Ovary (tissue), 9 donors: ENCODE results near the gene CISD3. TPM values are rescaled to one million over a fixed set of nuclear protein-coding genes. Genes with fewer than 3 reads are reported as not detected.

Experiments
- DNase-seq, 5 donors: peaks; one replicate each; pipeline ENCODE4 v3.0.0-alpha.2; 2019 to 2020
- H3K27ac ChIP-seq, 2 donors: fragments of 200-600 bp; one replicate each; pipeline versions ENCODE4 v1.5.1 to v1.8.0; 2019 to 2022
- H3K27me3 ChIP-seq: fragments of 200-600 bp; one replicate; pipeline ENCODE4 v1.8.0; 2022
- H3K36me3 ChIP-seq: fragments of 200-600 bp; sonication (generic); one replicate; pipeline ENCODE4 v1.5.1; 2019
- H3K4me1 ChIP-seq: one replicate; pipeline ENCODE4 v1.8.1; 2013; ENCODE audit warnings: mild to moderate bottlenecking, moderate library complexity; ENCODE audit not compliant: insufficient read depth
- H3K4me3 ChIP-seq: fragments of 200-600 bp; sonication (generic); one replicate; pipeline ENCODE4 v1.5.1; 2017
- H3K9me3 ChIP-seq, 2 donors: fragments of 200-600 bp in 1 of 2; sonication (generic) in 1 of 2; one replicate each; pipeline versions ENCODE4 v1.5.1 to v1.8.1; 2013 to 2019; ENCODE audit warnings: mild to moderate bottlenecking in 1 of 2, moderate library complexity in 1 of 2
- EP300 ChIP-seq: sonication (generic); formaldehyde crosslinking; IDR thresholded peaks from one replicate; pipeline ENCODE4 v1.6.1; 2017; ENCODE audit warnings: antibody characterized with exemption
- POLR2A ChIP-seq: fragments of 450-650 bp; IDR thresholded peaks from one replicate; pipeline ENCODE4 v1.6.1; 2017; ENCODE audit warnings: antibody characterized with exemption, mild to moderate bottlenecking, moderate library complexity
- WGBS, 3 donors: extraction: QIAGEN DNeasy Blood & Tissue Kit in 1 of 3; methylation state at CpG; one replicate each; pipeline versions ENCODE4 v1.1.5 to v1.1.7; 2013 to 2017; 5-methylcytosine and 5-hydroxymethylcytosine counted together
- intact Hi-C, 4 donors: fragments of 100-400 bp; cut with DNase I; formaldehyde crosslinking; loops; one replicate each; pipeline versions ENCODE4 v1.11.0 to v1.15.1; 2022 to 2023
- polyA plus RNA-seq, 2 donors: library from polyadenylated mRNA; stranded (reverse); fragments of 200-250 nt in 1 of 2; fragments of 350-450 nt in 1 of 2; fragmentation: Illumina TruSeq in 1 of 2; extraction: RNeasy Lipid Tissue Mini Kit (QIAGEN cat#74804) in 1 of 2; gene quantifications; one replicate each; pipeline ENCODE4 v1.2.3, GENCODE V29; 2013 to 2014
- total RNA-seq, 7 donors: library from RNA; depleted of rRNA in 2 of 7; stranded (reverse); fragments of >200 nt in 2 of 7; fragmentation: NEBNext Ultra II Directional in 3 of 7; extraction: Animal tissue kit (Norgen Biotek cat#: 25700) in 3 of 7; gene quantifications; one replicate each; pipeline versions ENCODE4 v1.1.0 to v1.2.4, GENCODE V29; 2016 to 2023
- TF ChIP-seq, protein P1 (sequence below), 3 donors: fragments of 450-650 bp in 2 of 3; fragments of 200-600 bp in 1 of 3; IDR thresholded peaks; one replicate each; pipeline versions ENCODE4 v1.5.1 to v1.8.0; 2016 to 2022; ENCODE audit warnings: antibody characterized with exemption in 3 of 3, mild to moderate bottlenecking in 1 of 3
- donor health status: DM: no; HTN: no; CAD: no; lungs with moderate emphysema.
- donor health status: DM: no; HTN: no; CAD: no.
- donor health status: Bipolar disorder and iron deficiency.
- donor health status: DM: yes; HTN: yes; CAD: no.
- donor health status: DM: no; HTN: no; CAD: no.
- donor health status: DM: yes; HTN: yes; CAD: no.

CISD3 gene
- total and polyA plus RNA-seq, 9 donors = 6.2 to 31.1 (median 19.7) TPM

DNA sequence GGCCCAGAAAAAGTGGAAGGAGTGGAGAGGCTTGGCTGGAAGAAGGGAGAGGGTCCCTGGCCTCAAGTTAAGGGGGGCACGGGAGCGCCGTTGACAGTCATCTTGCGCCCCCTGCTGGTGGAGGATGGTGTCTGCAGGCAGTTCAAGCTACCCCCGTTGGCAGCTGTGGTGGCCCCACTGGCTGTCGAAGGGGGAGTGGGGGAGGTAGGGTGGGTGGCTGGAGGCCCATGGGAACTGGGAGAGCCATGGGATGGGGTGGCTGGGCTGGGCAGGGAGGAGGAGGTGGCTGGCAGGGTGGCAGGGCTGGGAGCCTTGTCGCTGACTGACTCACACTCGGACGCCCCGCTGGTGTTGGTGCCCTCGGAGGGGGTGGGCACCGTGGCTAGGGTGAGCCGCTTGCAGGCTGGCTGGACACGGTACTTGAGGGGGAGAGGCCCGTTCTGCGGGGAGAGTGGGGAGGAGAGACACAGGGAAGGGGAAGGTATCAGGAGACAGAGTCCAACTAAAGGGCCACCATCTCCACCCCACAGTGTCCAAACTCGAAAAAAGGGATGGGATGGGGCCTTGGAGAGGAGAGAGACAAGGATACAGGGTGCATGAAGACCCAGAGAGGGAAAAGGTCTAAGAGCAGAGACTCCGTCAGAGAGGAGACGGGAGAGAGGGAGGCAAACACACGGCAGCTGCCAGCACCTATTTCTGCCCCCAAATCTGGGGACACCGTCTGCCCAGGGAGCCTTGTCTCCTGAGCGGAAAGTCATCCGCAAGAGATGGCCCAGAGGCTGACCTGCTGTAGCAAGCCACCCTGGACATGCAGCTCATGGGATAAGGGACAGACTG lies 5.2 kb downstream of the CISD3 start:
- no peak overlapping the region for H3K27ac ChIP-seq
- H3K36me3 ChIP-seq = no peaks in the 10 kb centered on the region
- no peaks in the 10 kb centered on the region for H3K9me3 ChIP-seq
- H3K27me3 ChIP-seq = no peaks in the 10 kb centered on the region
- intact Hi-C loops = loop anchor here (5.0 kb wide), 1 partner anchor 58 kb away; no protein-coding TSS in a partner anchor
- peaks cover 6% of the 10 kb centered on the region for H3K4me1 ChIP-seq
- peak in 4 of 5 donors; percentile 76 to 81 (median 78) for DNase-seq
- no peak overlapping the region for H3K4me3 ChIP-seq
- WGBS, 3 donors = 44 to 47% (median 45%) methylated on average over 23 of the region's 23 CpGs
- no peak for TF ChIP-seq EP300
- TF ChIP-seq, protein P1, sequence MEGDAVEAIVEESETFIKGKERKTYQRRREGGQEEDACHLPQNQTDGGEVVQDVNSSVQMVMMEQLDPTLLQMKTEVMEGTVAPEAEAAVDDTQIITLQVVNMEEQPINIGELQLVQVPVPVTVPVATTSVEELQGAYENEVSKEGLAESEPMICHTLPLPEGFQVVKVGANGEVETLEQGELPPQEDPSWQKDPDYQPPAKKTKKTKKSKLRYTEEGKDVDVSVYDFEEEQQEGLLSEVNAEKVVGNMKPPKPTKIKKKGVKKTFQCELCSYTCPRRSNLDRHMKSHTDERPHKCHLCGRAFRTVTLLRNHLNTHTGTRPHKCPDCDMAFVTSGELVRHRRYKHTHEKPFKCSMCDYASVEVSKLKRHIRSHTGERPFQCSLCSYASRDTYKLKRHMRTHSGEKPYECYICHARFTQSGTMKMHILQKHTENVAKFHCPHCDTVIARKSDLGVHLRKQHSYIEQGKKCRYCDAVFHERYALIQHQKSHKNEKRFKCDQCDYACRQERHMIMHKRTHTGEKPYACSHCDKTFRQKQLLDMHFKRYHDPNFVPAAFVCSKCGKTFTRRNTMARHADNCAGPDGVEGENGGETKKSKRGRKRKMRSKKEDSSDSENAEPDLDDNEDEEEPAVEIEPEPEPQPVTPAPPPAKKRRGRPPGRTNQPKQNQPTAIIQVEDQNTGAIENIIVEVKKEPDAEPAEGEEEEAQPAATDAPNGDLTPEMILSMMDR (IDR thresholded peaks at IDR 0.05) = peak; percentile 67 to 91 (median 90)

DNA sequence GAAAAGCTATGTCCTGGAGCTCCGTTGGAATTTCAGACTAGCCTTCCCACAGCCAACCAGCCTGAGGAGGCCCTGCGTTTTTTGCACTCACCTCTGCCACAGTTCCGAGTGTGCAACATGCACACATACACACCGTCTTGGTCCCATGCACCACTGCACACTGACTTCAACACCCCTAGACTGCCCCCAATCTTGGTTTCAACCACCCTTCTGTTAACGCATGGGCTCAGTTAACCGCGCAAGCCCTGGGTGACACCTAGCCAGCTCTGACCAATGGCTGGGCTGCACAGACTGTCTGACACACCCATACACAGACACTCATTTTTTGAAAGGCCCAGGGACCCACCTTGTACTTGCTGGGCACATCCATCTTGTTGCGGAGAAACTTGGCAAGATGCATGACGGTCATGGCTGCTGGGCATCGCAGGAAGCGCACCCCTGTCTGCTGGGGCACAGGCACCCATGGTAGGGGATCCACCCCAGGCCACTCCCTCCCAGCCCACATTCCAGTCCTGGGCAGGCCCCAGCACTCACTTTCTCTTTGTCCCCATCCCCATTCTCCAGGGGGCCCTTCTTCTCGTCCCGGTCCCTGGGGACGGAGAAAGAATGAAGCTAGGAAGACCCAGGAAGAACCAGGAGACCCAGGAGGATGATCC lies 8.0 kb downstream of the CISD3 start:
- no peak for DNase-seq
- Histone ChIP-seq H3K4me3 (no peak overlapping the region), H3K4me1 (peaks cover 14% of the 10 kb centered on the region), H3K27ac (no peak overlapping the region), H3K36me3 (no peaks in the 10 kb centered on the region), H3K9me3 (no peaks in the 10 kb centered on the region), H3K27me3 (no peaks in the 10 kb centered on the region)
- intact Hi-C loops = loop anchor here (5.0 kb wide), 1 partner anchor 61 kb away; no protein-coding TSS in a partner anchor
- TF ChIP-seq EP300 (no peak), POLR2A (no peak)
- TF ChIP-seq, protein P1 (IDR thresholded peaks at IDR 0.05) = no peak
- 87 to 90% (median 88%) methylated on average over 14 of the region's 14 CpGs for WGBS, 3 donors

DNA sequence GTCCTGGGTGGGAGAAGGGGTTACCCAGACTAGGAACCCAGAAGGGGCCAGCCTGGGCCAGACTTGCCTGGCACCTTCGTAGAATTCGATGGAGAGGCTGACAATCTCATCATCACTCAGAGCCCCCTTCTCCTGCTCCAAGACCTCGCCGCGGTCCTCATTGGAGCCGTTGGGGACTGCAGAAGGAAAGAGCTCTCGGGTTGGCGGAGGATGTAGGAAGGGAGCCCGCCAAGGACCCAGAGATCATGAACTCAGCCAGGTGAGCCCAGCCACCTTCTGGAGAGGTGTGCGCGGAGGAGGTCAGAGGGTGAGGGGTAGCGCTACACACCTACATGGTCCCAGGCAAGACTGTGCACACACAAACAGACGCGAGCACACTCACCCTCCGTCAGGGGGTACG lies 8.5 kb downstream of the CISD3 start:
- Histone ChIP-seq H3K36me3 (no peaks in the 10 kb centered on the region), H3K27ac (no peak overlapping the region), H3K9me3 (no peaks in the 10 kb centered on the region), H3K4me1 (peaks cover 14% of the 10 kb centered on the region), H3K4me3 (no peak overlapping the region), H3K27me3 (no peaks in the 10 kb centered on the region)
- TF ChIP-seq, protein P1 (IDR thresholded peaks at IDR 0.05) = no peak
- TF ChIP-seq POLR2A (no peak), EP300 (no peak)
- 92 to 94% (median 92%) methylated on average over 16 of the region's 16 CpGs for WGBS, 3 donors
- intact Hi-C loops = loop anchor here (5.0 kb wide), 1 partner anchor 61 kb away; no protein-coding TSS in a partner anchor
- DNase-seq = no peak

DNA sequence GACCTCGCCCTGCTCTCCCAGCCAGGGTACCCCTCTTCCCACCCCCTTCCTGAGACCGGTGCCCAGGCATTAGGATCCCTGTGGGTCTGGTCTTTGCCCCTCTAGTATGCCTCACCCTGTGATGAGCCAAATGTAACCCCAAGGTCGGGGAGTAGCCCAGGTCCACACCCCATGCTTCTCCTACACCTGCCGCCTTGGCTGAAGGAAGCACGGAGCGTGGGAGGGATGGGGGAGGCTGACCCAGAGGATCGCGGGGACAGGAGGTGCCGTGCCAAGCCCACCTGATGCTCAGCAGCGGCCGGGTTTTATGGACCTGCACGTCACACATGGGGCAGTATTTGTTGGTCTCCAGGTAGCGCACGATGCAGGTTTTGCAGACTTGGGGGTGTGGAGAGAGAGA lies 9.2 kb downstream of the CISD3 start:
- TF ChIP-seq POLR2A (no peak), EP300 (no peak)
- TF ChIP-seq, protein P1 (IDR thresholded peaks at IDR 0.05) = no peak
- no peaks in the 10 kb centered on the region for H3K9me3 ChIP-seq
- H3K27ac ChIP-seq = no peak overlapping the region
- no peak overlapping the region for H3K4me3 ChIP-seq
- 70 to 78% (median 75%) methylated on average over 14 of the region's 14 CpGs for WGBS, 3 donors
- intact Hi-C loops = loop anchor here (5.0 kb wide), 1 partner anchor 62 kb away; no protein-coding TSS in a partner anchor
- no peaks in the 10 kb centered on the region for H3K36me3 ChIP-seq
- DNase-seq = peak in 1 of 5 donors; percentile 30
- H3K27me3 ChIP-seq = no peaks in the 10 kb centered on the region
- peaks cover 14% of the 10 kb centered on the region for H3K4me1 ChIP-seq
